ENCODE data around the gene NTN1. TPM values are rescaled to one million over a fixed set of nuclear protein-coding genes. Genes with fewer than 3 reads are reported as not detected.

Gene NTN1
- total RNA-seq, 1 experiment from 2014 or later = 4.2 TPM

DNA sequence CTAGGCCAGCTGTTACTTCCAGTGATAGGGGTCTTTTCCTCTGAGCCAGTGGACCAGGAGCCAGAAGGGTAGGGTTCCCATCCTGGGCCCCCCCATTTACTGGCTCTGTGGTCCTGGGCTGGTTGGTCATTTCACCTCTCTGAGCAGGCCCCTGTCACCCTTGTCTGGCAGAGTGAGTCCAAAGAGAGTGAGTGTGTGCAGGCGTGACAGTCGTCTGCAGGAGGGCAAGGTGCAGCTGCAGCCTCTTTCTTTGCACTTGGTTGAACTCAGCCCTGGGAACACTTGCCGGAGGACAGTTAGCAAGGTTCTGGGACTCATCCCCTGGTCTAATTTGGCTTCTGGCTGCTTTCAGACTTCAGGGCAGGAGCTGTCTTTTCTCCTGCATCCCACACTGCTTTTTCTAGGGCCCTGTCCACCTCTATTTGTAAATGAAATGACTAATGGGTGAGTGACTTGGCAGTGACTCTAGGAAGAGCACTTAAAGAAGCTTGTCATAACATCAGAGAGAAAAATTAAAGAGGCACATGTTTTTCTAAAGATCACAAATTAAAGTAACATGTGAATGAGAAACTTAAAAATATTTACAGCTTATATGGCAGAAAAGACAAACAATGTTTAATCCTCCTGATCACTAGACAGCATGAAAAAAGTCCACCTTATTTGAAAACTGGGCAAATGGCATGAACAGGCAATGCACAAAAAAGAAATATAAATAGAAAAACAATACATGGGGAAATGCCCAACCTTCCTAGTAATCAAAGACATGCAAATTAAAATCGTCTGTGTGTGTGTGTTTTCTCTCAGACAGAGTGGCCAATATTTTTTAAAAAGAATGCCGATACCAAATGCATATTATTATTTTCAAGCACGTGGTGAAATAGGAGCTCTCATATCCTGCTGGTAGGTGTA lies 137.5 kb downstream of the NTN1 start:
- Histone ChIP-seq H3K79me2 (ENCODE audit: insufficient read depth, low read length) (no peaks in the 10 kb centered on the region), H3K27me3 (ENCODE audit: insufficient read depth, low read length) (no peaks in the 10 kb centered on the region), H3K9ac (ENCODE audit: low read length) (no peak overlapping the region), H3K36me3 (ENCODE audit: control insufficient read depth in 1 of 2, insufficient read depth in 2 of 2, low read length in 2 of 2) (no peaks in the 10 kb centered on the region), H2AFZ (ENCODE audit: low read depth, low read length, poor library complexity, severe bottlenecking) (no peak overlapping the region), H4K20me1 (ENCODE audit: insufficient read depth) (no peaks in the 10 kb centered on the region), H3K9me3 (ENCODE audit: control insufficient read depth in 1 of 2, insufficient read depth in 1 of 2, low read depth in 1 of 2, low read length in 2 of 2) (no peaks in the 10 kb centered on the region), H3K4me3 (replicated peaks in 1 of 2; ENCODE audit: low read depth in 1 of 2, low read length in 2 of 2) (no peak overlapping the region), H3K4me1 (ENCODE audit: control insufficient read depth in 1 of 2, insufficient read depth in 2 of 2, low read length in 2 of 2) (peaks cover 0 to 14% of the 10 kb centered on the region in 2 experiments; a peak in 1 of 4 replicates), H3K27ac (ENCODE audit: low read depth, low read length) (no peak overlapping the region), H3K4me2 (ENCODE audit: low read length) (no peak overlapping the region), H3K9me2 (ENCODE audit: insufficient read depth) (no peaks in the 10 kb centered on the region)
- CTCF ChIA-PET = no interaction called here
- no peak for TF ChIP-seq POLR2A (IDR thresholded peaks at IDR 0.05; ENCODE audit: borderline replicate concordance, extremely low read depth, insufficient read depth, insufficient read length)
- no peak for TF ChIP-seq EGR1 (IDR thresholded peaks at IDR 0.05; ENCODE audit: low read depth)
- no peak for TF ChIP-seq SRF (IDR thresholded peaks at IDR 0.05; ENCODE audit: low read depth)
- no peak for TF ChIP-seq EZH2phosphoT487 (IDR thresholded peaks at IDR 0.05; ENCODE audit: borderline replicate concordance)
- TF ChIP-seq, protein P1, sequence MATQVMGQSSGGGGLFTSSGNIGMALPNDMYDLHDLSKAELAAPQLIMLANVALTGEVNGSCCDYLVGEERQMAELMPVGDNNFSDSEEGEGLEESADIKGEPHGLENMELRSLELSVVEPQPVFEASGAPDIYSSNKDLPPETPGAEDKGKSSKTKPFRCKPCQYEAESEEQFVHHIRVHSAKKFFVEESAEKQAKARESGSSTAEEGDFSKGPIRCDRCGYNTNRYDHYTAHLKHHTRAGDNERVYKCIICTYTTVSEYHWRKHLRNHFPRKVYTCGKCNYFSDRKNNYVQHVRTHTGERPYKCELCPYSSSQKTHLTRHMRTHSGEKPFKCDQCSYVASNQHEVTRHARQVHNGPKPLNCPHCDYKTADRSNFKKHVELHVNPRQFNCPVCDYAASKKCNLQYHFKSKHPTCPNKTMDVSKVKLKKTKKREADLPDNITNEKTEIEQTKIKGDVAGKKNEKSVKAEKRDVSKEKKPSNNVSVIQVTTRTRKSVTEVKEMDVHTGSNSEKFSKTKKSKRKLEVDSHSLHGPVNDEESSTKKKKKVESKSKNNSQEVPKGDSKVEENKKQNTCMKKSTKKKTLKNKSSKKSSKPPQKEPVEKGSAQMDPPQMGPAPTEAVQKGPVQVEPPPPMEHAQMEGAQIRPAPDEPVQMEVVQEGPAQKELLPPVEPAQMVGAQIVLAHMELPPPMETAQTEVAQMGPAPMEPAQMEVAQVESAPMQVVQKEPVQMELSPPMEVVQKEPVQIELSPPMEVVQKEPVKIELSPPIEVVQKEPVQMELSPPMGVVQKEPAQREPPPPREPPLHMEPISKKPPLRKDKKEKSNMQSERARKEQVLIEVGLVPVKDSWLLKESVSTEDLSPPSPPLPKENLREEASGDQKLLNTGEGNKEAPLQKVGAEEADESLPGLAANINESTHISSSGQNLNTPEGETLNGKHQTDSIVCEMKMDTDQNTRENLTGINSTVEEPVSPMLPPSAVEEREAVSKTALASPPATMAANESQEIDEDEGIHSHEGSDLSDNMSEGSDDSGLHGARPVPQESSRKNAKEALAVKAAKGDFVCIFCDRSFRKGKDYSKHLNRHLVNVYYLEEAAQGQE (IDR thresholded peaks at IDR 0.05; ENCODE audit: low read depth) = no peak
- TF ChIP-seq SIN3A (IDR thresholded peaks at IDR 0.05; ENCODE audit: low read depth) = no peak
- TF ChIP-seq YY1 (IDR thresholded peaks at IDR 0.05; ENCODE audit: extremely low read depth, insufficient replicate concordance, low read depth, low read length) = no peak
- TF ChIP-seq, protein P2, sequence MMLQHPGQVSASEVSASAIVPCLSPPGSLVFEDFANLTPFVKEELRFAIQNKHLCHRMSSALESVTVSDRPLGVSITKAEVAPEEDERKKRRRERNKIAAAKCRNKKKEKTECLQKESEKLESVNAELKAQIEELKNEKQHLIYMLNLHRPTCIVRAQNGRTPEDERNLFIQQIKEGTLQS (IDR thresholded peaks at IDR 0.05) = no peak
- TF ChIP-seq RAD21 (IDR thresholded peaks at IDR 0.05; ENCODE audit: low read depth) = no peak
- TF ChIP-seq POLR2AphosphoS5 (IDR thresholded peaks at IDR 0.05; ENCODE audit: low read depth, low read length) = no peak
- TF ChIP-seq, protein P3, sequence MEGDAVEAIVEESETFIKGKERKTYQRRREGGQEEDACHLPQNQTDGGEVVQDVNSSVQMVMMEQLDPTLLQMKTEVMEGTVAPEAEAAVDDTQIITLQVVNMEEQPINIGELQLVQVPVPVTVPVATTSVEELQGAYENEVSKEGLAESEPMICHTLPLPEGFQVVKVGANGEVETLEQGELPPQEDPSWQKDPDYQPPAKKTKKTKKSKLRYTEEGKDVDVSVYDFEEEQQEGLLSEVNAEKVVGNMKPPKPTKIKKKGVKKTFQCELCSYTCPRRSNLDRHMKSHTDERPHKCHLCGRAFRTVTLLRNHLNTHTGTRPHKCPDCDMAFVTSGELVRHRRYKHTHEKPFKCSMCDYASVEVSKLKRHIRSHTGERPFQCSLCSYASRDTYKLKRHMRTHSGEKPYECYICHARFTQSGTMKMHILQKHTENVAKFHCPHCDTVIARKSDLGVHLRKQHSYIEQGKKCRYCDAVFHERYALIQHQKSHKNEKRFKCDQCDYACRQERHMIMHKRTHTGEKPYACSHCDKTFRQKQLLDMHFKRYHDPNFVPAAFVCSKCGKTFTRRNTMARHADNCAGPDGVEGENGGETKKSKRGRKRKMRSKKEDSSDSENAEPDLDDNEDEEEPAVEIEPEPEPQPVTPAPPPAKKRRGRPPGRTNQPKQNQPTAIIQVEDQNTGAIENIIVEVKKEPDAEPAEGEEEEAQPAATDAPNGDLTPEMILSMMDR (IDR thresholded peaks at IDR 0.05 in 2 of 3, conservative IDR thresholded peaks at IDR 0.05 in 1 of 3; ENCODE audit: borderline replicate concordance in 1 of 3, insufficient read depth in 1 of 3, low read depth in 2 of 3, low read length in 2 of 3) = no peak
- no peak for TF ChIP-seq CBX3 (IDR thresholded peaks at IDR 0.05; ENCODE audit: low read depth)
- TF ChIP-seq TCF7L2 (IDR thresholded peaks at IDR 0.05; ENCODE audit: borderline replicate concordance, extremely low read depth, insufficient read depth, insufficient read length) = no peak
- TF ChIP-seq, protein P4, sequence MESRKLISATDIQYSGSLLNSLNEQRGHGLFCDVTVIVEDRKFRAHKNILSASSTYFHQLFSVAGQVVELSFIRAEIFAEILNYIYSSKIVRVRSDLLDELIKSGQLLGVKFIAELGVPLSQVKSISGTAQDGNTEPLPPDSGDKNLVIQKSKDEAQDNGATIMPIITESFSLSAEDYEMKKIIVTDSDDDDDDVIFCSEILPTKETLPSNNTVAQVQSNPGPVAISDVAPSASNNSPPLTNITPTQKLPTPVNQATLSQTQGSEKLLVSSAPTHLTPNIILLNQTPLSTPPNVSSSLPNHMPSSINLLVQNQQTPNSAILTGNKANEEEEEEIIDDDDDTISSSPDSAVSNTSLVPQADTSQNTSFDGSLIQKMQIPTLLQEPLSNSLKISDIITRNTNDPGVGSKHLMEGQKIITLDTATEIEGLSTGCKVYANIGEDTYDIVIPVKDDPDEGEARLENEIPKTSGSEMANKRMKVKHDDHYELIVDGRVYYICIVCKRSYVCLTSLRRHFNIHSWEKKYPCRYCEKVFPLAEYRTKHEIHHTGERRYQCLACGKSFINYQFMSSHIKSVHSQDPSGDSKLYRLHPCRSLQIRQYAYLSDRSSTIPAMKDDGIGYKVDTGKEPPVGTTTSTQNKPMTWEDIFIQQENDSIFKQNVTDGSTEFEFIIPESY (IDR thresholded peaks at IDR 0.05; ENCODE audit: extremely low read depth, insufficient replicate concordance, low read length) = no peak
- no peak for TF ChIP-seq FOSL1 (IDR thresholded peaks at IDR 0.05; ENCODE audit: low read depth)
- no peak for TF ChIP-seq ZNF274 (IDR thresholded peaks at IDR 0.05; ENCODE audit: low read depth, low read length)
- TF ChIP-seq ELF1 (IDR thresholded peaks at IDR 0.05; ENCODE audit: borderline replicate concordance, low read depth) = no peak
- TF ChIP-seq CEBPB (IDR thresholded peaks at IDR 0.05; ENCODE audit: low read depth) = no peak
- TF ChIP-seq ZFX (IDR thresholded peaks at IDR 0.05) = no peak
- no peak for TF ChIP-seq SP1 (IDR thresholded peaks at IDR 0.05; ENCODE audit: low read depth)
- POLR2A ChIA-PET = no interaction called here
- RAD21 ChIA-PET (ENCODE audit: low non-redundant PET in 1 of 2, low total read pairs in 2 of 2, uncharacterized antibody in 2 of 2, unreplicated experiment in 2 of 2) = no interaction called here
- no peak for DNase-seq (ENCODE audit: low read depth, low spot score)
- intact Hi-C loops (cut with micrococcal nuclease) = no loop called here
- no TSS peak for BruUV-seq (replicated peaks)
- ATAC-seq = no peak

Data from HCT116 (cell line).